Trophoblast cell (in vitro differentiated cells and primary cell): ENCODE measurements around the gene TERF2IP.

Experiments
- DNase-seq, 2 donors: peaks; one replicate each; pipeline ENCODE4 v3.0.0-alpha.2; 2016
- H2AFZ ChIP-seq: 2 replicates; pipeline ENCODE4 v1.6.1; 2013; ENCODE audit warnings: low read length, moderate library complexity, mild to moderate bottlenecking; ENCODE audit not compliant: insufficient read depth, poor library complexity
- H2AK5ac ChIP-seq: 2 replicates; pipeline ENCODE4 v1.6.1; 2013; ENCODE audit warnings: mild to moderate bottlenecking, low read length
- H2BK120ac ChIP-seq: 2 replicates; pipeline ENCODE4 v1.6.1; 2013; ENCODE audit warnings: low read length, mild to moderate bottlenecking, moderate library complexity; ENCODE audit not compliant: insufficient read depth, poor library complexity
- H2BK12ac ChIP-seq: 2 replicates; pipeline ENCODE4 v1.6.1; 2013; ENCODE audit warnings: mild to moderate bottlenecking, low read length, moderate library complexity
- H2BK5ac ChIP-seq: 2 replicates; pipeline ENCODE4 v1.6.1; 2013; ENCODE audit warnings: low read length, low read depth, moderate library complexity, mild to moderate bottlenecking; ENCODE audit not compliant: poor library complexity
- H3K14ac ChIP-seq: 2 replicates; pipeline ENCODE4 v1.6.1; 2013; ENCODE audit warnings: mild to moderate bottlenecking, low read length
- H3K18ac ChIP-seq: 2 replicates; pipeline ENCODE4 v1.6.1; 2013; ENCODE audit warnings: mild to moderate bottlenecking, low read length
- H3K23ac ChIP-seq: 2 replicates; pipeline ENCODE4 v1.6.1; 2013; ENCODE audit warnings: low read length
- H3K27ac ChIP-seq: 2 replicates; pipeline ENCODE4 v1.5.1; 2013; ENCODE audit warnings: low read depth, mild to moderate bottlenecking, inconsistent platforms, low read length, moderate library complexity
- H3K27me3 ChIP-seq: 2 replicates; pipeline ENCODE4 v1.6.1; 2013; ENCODE audit warnings: inconsistent platforms, mild to moderate bottlenecking, low read length, moderate library complexity; ENCODE audit not compliant: insufficient read depth
- H3K36me3 ChIP-seq, 2 experiments: 1 replicate in 1 of 2; 2 replicates in 1 of 2; pipeline ENCODE4 v1.6.1; 2013; ENCODE audit warnings: low read length in 2 of 2, mild to moderate bottlenecking in 2 of 2, moderate library complexity in 1 of 2; ENCODE audit not compliant: insufficient read depth in 2 of 2, control insufficient read depth in 1 of 2
- H3K4ac ChIP-seq: 2 replicates; pipeline ENCODE4 v1.6.1; 2013; ENCODE audit warnings: low read depth, mild to moderate bottlenecking, low read length, moderate library complexity
- H3K4me1 ChIP-seq, 2 experiments: 1 replicate in 1 of 2; 2 replicates in 1 of 2; pipeline ENCODE4 v1.6.1; 2013; ENCODE audit warnings: low read length in 2 of 2, mild to moderate bottlenecking in 2 of 2, moderate library complexity in 1 of 2; ENCODE audit not compliant: insufficient read depth in 2 of 2, control insufficient read depth in 1 of 2
- H3K4me2 ChIP-seq: 2 replicates; pipeline ENCODE4 v1.6.1; 2013; ENCODE audit warnings: inconsistent platforms, mild to moderate bottlenecking, low read length, moderate library complexity
- H3K4me3 ChIP-seq: 2 replicates; pipeline ENCODE4 v1.5.1; 2013; ENCODE audit warnings: mild to moderate bottlenecking, low read depth, low read length, inconsistent platforms
- H3K79me1 ChIP-seq: one replicate; pipeline ENCODE4 v1.6.1; 2013; ENCODE audit warnings: low read length
- H3K79me2 ChIP-seq: 2 replicates; pipeline ENCODE4 v1.6.1; 2013; ENCODE audit warnings: low read length, mild to moderate bottlenecking; ENCODE audit not compliant: control insufficient read depth, insufficient read depth, poor library complexity
- H3K9ac ChIP-seq: 2 replicates; pipeline ENCODE4 v1.6.1; 2013; ENCODE audit warnings: mild to moderate bottlenecking, low read length
- H3K9me3 ChIP-seq: 2 replicates; pipeline ENCODE4 v1.6.1; 2013; ENCODE audit warnings: low read depth, mild to moderate bottlenecking, control low read depth, inconsistent platforms, low read length; ENCODE audit not compliant: insufficient read depth
- H4K12ac ChIP-seq: 2 replicates; pipeline ENCODE4 v1.6.1; 2013; ENCODE audit warnings: low read depth, mild to moderate bottlenecking, low read length, moderate library complexity
- H4K8ac ChIP-seq: 2 replicates; pipeline ENCODE4 v1.6.1; 2013; ENCODE audit warnings: low read depth, mild to moderate bottlenecking, low read length, moderate library complexity
- H4K91ac ChIP-seq: one replicate; pipeline ENCODE4 v1.6.1; 2013; ENCODE audit warnings: low read depth, mild to moderate bottlenecking, low read length, moderate library complexity
- WGBS: extraction: QIAGEN DNeasy Blood & Tissue Kit; methylation state at CpG from one replicate; pipeline ENCODE4 v1.1.7; 2013; ENCODE audit warnings: missing lambda C conversion rate; ENCODE audit not compliant: insufficient read length, insufficient coverage; ENCODE audit errors: extremely low coverage; 5-methylcytosine and 5-hydroxymethylcytosine counted together

TERF2IP gene

DNA sequence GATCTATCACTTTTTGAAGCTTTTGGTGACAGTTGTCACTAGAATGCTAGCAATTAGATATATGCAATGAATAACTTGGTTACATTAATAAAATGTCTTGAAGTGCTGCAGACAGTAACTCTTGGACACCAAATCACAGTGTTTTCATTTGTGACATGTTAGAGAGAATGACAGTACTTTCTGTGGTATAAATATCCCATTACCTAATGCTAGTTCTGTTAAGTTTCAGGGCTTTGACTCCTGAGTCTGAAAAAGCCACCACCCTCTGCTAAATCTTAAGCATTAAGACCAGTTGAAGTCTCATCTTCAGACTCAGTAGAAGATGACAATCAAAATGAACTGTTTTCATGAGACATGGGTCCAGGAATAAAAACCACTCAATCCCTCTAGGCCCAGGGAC lies 39.8 kb downstream of the TERF2IP start:
- Histone ChIP-seq H3K4me2 (no peak overlapping the region), H3K4ac (no peak overlapping the region), H4K91ac (no peak overlapping the region), H3K27me3 (no peaks in the 10 kb centered on the region), H4K8ac (no peak overlapping the region), H2BK5ac (no peak overlapping the region), H3K79me1 (no peaks in the 10 kb centered on the region), H3K23ac (no peak overlapping the region), H3K27ac (no peak overlapping the region), H2AFZ (no peak overlapping the region), H3K4me1 (no peaks in the 10 kb centered on the region), H3K4me3 (no peak overlapping the region), H3K79me2 (no peaks in the 10 kb centered on the region), H3K9me3 (peaks cover 13% of the 10 kb centered on the region), H3K9ac (no peak overlapping the region), H3K36me3 (no peaks in the 10 kb centered on the region), H2BK120ac (no peak overlapping the region), H2AK5ac (no peak overlapping the region), H3K14ac (no peak overlapping the region), H2BK12ac (no peak overlapping the region), H4K12ac (no peak overlapping the region), H3K18ac (no peak overlapping the region)
- no peak for DNase-seq

DNA sequence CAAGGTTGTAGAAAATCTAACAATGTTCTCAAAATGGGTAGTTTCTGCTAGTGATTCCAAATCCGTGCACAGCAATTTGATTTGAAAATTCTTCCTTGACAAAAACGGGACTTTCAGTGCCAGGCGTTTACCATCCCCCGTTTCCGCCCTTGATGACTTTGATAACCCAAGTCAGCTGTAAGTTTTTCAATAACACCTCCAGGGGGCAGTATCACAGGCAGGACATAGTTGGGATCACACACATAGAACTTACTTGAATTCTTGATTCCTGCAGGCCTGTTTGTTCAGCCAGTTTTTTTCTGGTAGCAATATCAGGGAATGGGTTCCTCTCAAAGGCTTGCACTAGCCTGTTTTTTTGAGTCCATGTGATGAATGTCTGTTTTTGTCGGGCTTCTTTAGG lies 48.1 kb downstream of the TERF2IP start:
- Histone ChIP-seq H3K14ac (no peak overlapping the region), H3K4me1 (no peaks in the 10 kb centered on the region), H3K23ac (no peak overlapping the region), H4K8ac (no peak overlapping the region), H2BK5ac (no peak overlapping the region), H3K18ac (no peak overlapping the region), H3K9ac (no peak overlapping the region), H3K4ac (no peak overlapping the region), H3K4me3 (no peak overlapping the region), H2BK120ac (no peak overlapping the region), H3K36me3 (no peaks in the 10 kb centered on the region), H2BK12ac (no peak overlapping the region), H3K27ac (no peak overlapping the region), H4K91ac (no peak overlapping the region), H2AK5ac (no peak overlapping the region), H3K27me3 (no peaks in the 10 kb centered on the region), H3K79me2 (no peaks in the 10 kb centered on the region), H3K79me1 (no peaks in the 10 kb centered on the region), H4K12ac (no peak overlapping the region), H3K9me3 (no peaks in the 10 kb centered on the region), H2AFZ (no peak overlapping the region), H3K4me2 (no peak overlapping the region)
- no CpG with 5 or more reads among the region's 6 CpGs for WGBS
- peak in 1 of 2 donors; percentile 6 for DNase-seq

DNA sequence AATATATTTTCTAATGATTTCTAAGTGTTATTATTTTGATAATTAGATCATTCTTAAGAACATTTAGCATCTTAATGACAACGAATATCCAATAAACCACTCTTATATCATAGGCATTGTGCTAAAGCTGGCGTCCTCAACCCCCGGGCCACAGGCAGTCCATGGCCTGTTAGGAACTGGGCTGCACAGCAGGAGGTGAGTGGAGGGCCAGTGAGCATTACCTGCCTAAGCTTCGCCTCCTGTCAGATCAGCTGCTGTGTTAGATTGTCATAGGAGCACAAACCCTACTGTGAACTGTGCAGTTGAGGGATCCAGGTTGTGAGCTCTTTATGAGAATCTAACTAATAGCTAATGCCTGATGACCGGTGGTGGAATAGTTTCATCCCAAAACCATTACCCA lies 50.0 kb downstream of the TERF2IP start:
- DNase-seq: no peak
- Histone ChIP-seq H3K36me3 (no peaks in the 10 kb centered on the region), H3K27ac (no peak overlapping the region), H4K8ac (no peak overlapping the region), H3K9ac (peak overlapping the region; percentile 33), H2BK120ac (no peak overlapping the region), H3K4me1 (no peaks in the 10 kb centered on the region), H2AK5ac (no peak overlapping the region), H3K9me3 (no peaks in the 10 kb centered on the region), H2AFZ (no peak overlapping the region), H3K79me2 (no peaks in the 10 kb centered on the region), H2BK12ac (no peak overlapping the region), H3K14ac (no peak overlapping the region), H3K79me1 (no peaks in the 10 kb centered on the region), H3K4ac (no peak overlapping the region), H2BK5ac (no peak overlapping the region), H3K18ac (no peak overlapping the region), H4K91ac (no peak overlapping the region), H4K12ac (no peak overlapping the region), H3K4me3 (no peak overlapping the region), H3K4me2 (no peak overlapping the region), H3K23ac (no peak overlapping the region), H3K27me3 (no peaks in the 10 kb centered on the region)
- WGBS: no CpG with 5 or more reads among the region's 5 CpGs

DNA sequence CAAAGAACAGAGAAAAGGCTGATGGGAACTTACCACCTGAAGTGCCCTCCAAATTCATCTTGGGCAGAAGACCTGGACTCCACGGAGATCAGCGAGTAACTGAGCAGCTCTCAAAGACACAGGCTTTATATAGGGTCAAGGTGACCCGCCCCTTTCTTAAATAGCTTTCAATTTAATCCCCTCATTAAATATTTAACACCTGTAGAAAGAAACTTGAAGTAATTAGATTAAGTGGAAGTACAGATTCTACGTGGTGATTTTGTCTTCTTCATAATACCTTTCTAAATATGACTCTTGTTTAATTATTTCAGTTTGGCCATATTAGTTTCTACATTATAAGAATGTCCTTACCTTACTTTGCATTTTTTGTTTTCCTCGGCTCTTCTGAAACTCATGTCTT lies 53.8 kb downstream of the TERF2IP start, which contains the start of gene DUXB:
Gene DUXB (minus strand): TSS at position 101 of the 400 bp plus-strand sequence. CDS start 43 bp downstream, at position 58.
- H3K36me3 ChIP-seq: no peaks in the 10 kb centered on the region
- no peak within 1 kb of the TSS for H3K4me3 ChIP-seq
- H3K79me2 ChIP-seq: no peaks in the 10 kb centered on the region
- no peak within 1 kb of the TSS for H4K12ac ChIP-seq
- H4K8ac ChIP-seq: no peak within 1 kb of the TSS
- H2BK5ac ChIP-seq: no peak within 1 kb of the TSS
- H3K9ac ChIP-seq: no peak within 1 kb of the TSS
- no peaks in the 10 kb centered on the region for H3K4me1 ChIP-seq
- no peak within 1 kb of the TSS for H2AK5ac ChIP-seq
- H3K27me3 ChIP-seq: no peaks in the 10 kb centered on the region
- H3K18ac ChIP-seq: no peak within 1 kb of the TSS
- no peak within 1 kb of the TSS for H2BK12ac ChIP-seq
- H3K79me1 ChIP-seq: no peaks in the 10 kb centered on the region
- no peak within 1 kb of the TSS for H3K4ac ChIP-seq
- no CpG with 5 or more reads among the region's 5 CpGs for WGBS
- no peak within 1 kb of the TSS for H2BK120ac ChIP-seq
- H3K4me2 ChIP-seq: no peak within 1 kb of the TSS
- no peak within 1 kb of the TSS for H2AFZ ChIP-seq
- H3K23ac ChIP-seq: no peak within 1 kb of the TSS
- H3K14ac ChIP-seq: no peak within 1 kb of the TSS
- no peak for DNase-seq
- no peak within 1 kb of the TSS for H4K91ac ChIP-seq
- H3K27ac ChIP-seq: no peak within 1 kb of the TSS
- peaks cover 4% of the 10 kb centered on the region for H3K9me3 ChIP-seq
